Astrocyte (in vitro differentiated cells and primary cell): ENCODE results near the gene HCN1. TPM values are rescaled to one million over a fixed set of nuclear protein-coding genes. Genes with fewer than 3 reads are reported as not detected.

Experiments used
- DNase-seq: peaks from one replicate; pipeline ENCODE4 v3.0.0-alpha.2; 2010; ENCODE audit warnings: low read depth
- FAIRE-seq: peaks from 2 replicates; lab custom pipeline; 2011; peaks lifted over from hg19 to GRCh38; lab: Jason Lieb, UNC
- H2AFZ ChIP-seq: 2 replicates; pipeline ENCODE4 v1.6.0; 2012; ENCODE audit warnings: low read depth, low read length, inconsistent platforms
- H3K27ac ChIP-seq: 2 replicates; pipeline ENCODE4 v1.5.1; 2011; ENCODE audit warnings: low read depth, low read length, inconsistent platforms
- H3K27me3 ChIP-seq: 2 replicates; pipeline ENCODE4 v1.6.0; 2011; ENCODE audit warnings: low read length, inconsistent platforms; ENCODE audit not compliant: insufficient read depth
- H3K36me3 ChIP-seq: 2 replicates; pipeline ENCODE4 v1.5.1; 2011; ENCODE audit warnings: low read length, inconsistent platforms; ENCODE audit not compliant: insufficient read depth
- H3K4me1 ChIP-seq: 2 replicates; pipeline ENCODE4 v1.5.1; 2011; ENCODE audit warnings: low read length, inconsistent platforms; ENCODE audit not compliant: insufficient read depth
- H3K4me2 ChIP-seq: 2 replicates; pipeline ENCODE4 v1.6.0; 2012; ENCODE audit warnings: low read length, inconsistent platforms
- H3K4me3 ChIP-seq: 2 replicates; pipeline ENCODE4 v1.5.1; 2011; ENCODE audit warnings: low read depth, mild to moderate bottlenecking, low read length, inconsistent platforms; ENCODE audit not compliant: insufficient read depth
- H3K79me2 ChIP-seq: 2 replicates; pipeline ENCODE4 v1.6.0; 2012; ENCODE audit warnings: mild to moderate bottlenecking, low read length, inconsistent platforms; ENCODE audit not compliant: insufficient read depth
- H3K9ac ChIP-seq: 2 replicates; pipeline ENCODE4 v1.6.0; 2012; ENCODE audit warnings: mild to moderate bottlenecking, low read length, inconsistent platforms
- H3K9me3 ChIP-seq: 2 replicates; pipeline ENCODE4 v1.5.1; 2012; ENCODE audit warnings: low read depth, mild to moderate bottlenecking, low read length, inconsistent platforms; ENCODE audit not compliant: insufficient read depth
- H4K20me1 ChIP-seq: 2 replicates; pipeline ENCODE4 v1.6.0; 2012; ENCODE audit warnings: low read length, inconsistent platforms; ENCODE audit not compliant: insufficient read depth
- H3K27ac Mint-ChIP-seq: one replicate; pipeline ENCODE4 v1.8.0; 2021; ENCODE audit warnings: mild to moderate bottlenecking, mixed read lengths; ENCODE audit not compliant: unreplicated experiment
- H3K27me3 Mint-ChIP-seq: one replicate; pipeline ENCODE4 v1.8.0; 2021; ENCODE audit warnings: low read depth, mixed read lengths; ENCODE audit not compliant: unreplicated experiment
- H3K36me3 Mint-ChIP-seq: one replicate; pipeline ENCODE4 v1.8.0; 2021; ENCODE audit warnings: low read depth, mixed read lengths; ENCODE audit not compliant: unreplicated experiment
- H3K4me1 Mint-ChIP-seq: one replicate; pipeline ENCODE4 v1.8.0; 2021; ENCODE audit warnings: low read depth, mixed read lengths; ENCODE audit not compliant: unreplicated experiment
- H3K4me3 Mint-ChIP-seq: one replicate; pipeline ENCODE4 v1.8.0; 2021; ENCODE audit warnings: mild to moderate bottlenecking, moderate library complexity, mixed read lengths; ENCODE audit not compliant: unreplicated experiment
- H3K9me3 Mint-ChIP-seq: one replicate; pipeline ENCODE4 v1.8.0; 2021; ENCODE audit warnings: mild to moderate bottlenecking, mixed read lengths; ENCODE audit not compliant: unreplicated experiment
- EZH2 ChIP-seq: IDR thresholded peaks from 2 replicates; pipeline ENCODE4 v1.6.1; 2012; ENCODE audit warnings: mild to moderate bottlenecking, low read length, inconsistent platforms; ENCODE audit not compliant: insufficient read depth
- total RNA-seq: library from RNA; stranded (reverse); gene quantifications from 2 replicates; pipeline ENCODE4 v1.2.1, GENCODE V29; 2021
- TF ChIP-seq, protein P1 (sequence below): IDR thresholded peaks from 2 replicates; pipeline ENCODE4 v1.5.1; 2011; ENCODE audit warnings: low read depth, mild to moderate bottlenecking, inconsistent platforms, low read length, moderate library complexity; ENCODE audit not compliant: insufficient read depth

The HCN1 gene
- total RNA-seq, 1 donor from 2014 or later, result 0.11 TPM

DNA sequence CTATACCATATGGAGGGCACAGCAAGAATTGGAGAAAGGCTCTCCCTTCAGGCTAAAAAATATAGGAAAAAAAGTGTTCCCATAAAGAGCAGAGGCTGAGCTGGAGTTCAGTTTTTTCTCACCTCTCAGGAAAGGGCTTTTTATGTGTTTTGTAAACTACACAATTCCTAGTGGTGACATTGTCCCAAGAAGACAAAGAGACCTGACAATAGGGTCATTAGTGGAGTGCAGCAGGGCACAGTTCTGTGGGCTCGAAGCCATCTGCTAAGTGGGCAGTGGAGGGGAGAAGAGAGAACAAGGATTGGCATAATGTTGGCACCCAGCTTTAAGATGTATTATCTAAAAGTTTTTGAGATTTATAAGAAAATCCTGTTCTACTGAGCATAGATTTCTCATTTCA lies 162.5 kb downstream of the HCN1 start:
- no peaks in the 10 kb centered on the region for H3K4me1 Mint-ChIP-seq
- no peak for FAIRE-seq

DNA sequence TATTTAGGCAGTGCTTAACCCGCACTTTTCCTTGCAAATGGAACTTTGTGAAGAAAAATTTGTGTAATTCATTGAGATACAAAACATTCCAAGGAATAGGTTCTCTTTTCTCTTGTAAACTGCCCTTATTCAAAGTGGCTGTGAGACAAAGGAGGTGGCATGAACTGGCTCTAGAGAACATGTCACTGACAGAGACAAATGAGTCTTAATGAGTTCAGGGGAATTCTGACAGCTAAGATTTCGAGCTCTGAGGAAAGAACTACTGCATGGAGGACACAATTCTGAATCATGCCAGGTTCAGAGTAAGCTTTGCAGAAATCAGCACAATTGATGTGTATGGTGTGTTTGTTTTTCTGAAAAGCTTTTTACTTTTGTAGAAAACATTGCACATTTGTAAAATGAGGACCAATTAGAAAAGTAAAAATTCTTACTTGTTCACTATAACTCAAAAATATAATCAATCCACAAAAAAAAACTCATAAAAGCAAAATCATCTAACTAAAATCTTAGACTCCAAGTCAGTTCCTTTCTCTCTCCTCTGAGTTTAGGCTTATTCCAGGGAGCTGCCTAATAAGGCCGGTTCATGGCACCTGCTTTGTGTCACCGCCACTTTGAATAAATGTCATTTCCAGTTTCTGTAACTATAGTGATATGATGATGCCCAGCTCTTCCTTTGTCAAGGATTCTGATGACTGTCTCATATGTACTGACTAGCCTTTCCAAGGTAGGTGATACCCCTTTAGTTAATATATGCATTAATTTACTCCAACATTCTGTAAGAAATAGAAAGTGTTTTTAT lies 163.2 kb downstream of the HCN1 start:
- no peak for FAIRE-seq
- H3K9me3 Mint-ChIP-seq, result no peaks in the 10 kb centered on the region

More for the DNA sequence above, 162.5 kb downstream of the HCN1 start:
- H3K27me3 ChIP-seq, result no peaks in the 10 kb centered on the region
- no peaks in the 10 kb centered on the region for H3K36me3 ChIP-seq
- TF ChIP-seq, protein P1, sequence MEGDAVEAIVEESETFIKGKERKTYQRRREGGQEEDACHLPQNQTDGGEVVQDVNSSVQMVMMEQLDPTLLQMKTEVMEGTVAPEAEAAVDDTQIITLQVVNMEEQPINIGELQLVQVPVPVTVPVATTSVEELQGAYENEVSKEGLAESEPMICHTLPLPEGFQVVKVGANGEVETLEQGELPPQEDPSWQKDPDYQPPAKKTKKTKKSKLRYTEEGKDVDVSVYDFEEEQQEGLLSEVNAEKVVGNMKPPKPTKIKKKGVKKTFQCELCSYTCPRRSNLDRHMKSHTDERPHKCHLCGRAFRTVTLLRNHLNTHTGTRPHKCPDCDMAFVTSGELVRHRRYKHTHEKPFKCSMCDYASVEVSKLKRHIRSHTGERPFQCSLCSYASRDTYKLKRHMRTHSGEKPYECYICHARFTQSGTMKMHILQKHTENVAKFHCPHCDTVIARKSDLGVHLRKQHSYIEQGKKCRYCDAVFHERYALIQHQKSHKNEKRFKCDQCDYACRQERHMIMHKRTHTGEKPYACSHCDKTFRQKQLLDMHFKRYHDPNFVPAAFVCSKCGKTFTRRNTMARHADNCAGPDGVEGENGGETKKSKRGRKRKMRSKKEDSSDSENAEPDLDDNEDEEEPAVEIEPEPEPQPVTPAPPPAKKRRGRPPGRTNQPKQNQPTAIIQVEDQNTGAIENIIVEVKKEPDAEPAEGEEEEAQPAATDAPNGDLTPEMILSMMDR, result no peak
- TF ChIP-seq EZH2, result no peak
- H2AFZ ChIP-seq, result no peak overlapping the region
- no peaks in the 10 kb centered on the region for H3K9me3 ChIP-seq
- no peak overlapping the region for H3K4me2 ChIP-seq
- Mint-ChIP-seq H3K27me3 (peaks cover 2% of the 10 kb centered on the region), H3K9me3 (no peaks in the 10 kb centered on the region), H3K36me3 (no peaks in the 10 kb centered on the region), H3K27ac (no peak overlapping the region), H3K4me3 (no peak overlapping the region)
- H3K9ac ChIP-seq, result no peak overlapping the region
- no peaks in the 10 kb centered on the region for H3K79me2 ChIP-seq
- H4K20me1 ChIP-seq, result no peaks in the 10 kb centered on the region
- no peak overlapping the region for H3K27ac ChIP-seq
- no peaks in the 10 kb centered on the region for H3K4me1 ChIP-seq
- no peak for DNase-seq
- H3K4me3 ChIP-seq, result no peak overlapping the region

More for the DNA sequence above, 163.2 kb downstream of the HCN1 start:
- Histone ChIP-seq H3K4me1 (no peaks in the 10 kb centered on the region), H3K9ac (no peak overlapping the region), H2AFZ (no peak overlapping the region), H3K79me2 (no peaks in the 10 kb centered on the region), H3K27ac (no peak overlapping the region), H4K20me1 (no peaks in the 10 kb centered on the region), H3K4me2 (no peak overlapping the region), H3K4me3 (no peak overlapping the region), H3K27me3 (no peaks in the 10 kb centered on the region), H3K36me3 (no peaks in the 10 kb centered on the region), H3K9me3 (no peaks in the 10 kb centered on the region)
- Mint-ChIP-seq H3K36me3 (no peaks in the 10 kb centered on the region), H3K27me3 (peaks cover 2% of the 10 kb centered on the region), H3K4me1 (no peaks in the 10 kb centered on the region), H3K4me3 (no peak overlapping the region), H3K27ac (no peak overlapping the region)
- TF ChIP-seq EZH2, result no peak
- TF ChIP-seq, protein P1, result no peak
- no peak for DNase-seq
